ENCODE data around the gene MAU2. TPM values are rescaled to one million over a fixed set of nuclear protein-coding genes. Genes with fewer than 3 reads are reported as not detected.

Gene MAU2
- total RNA-seq, 1 experiment from 2014 or later: 48.4 TPM

GRCh38 chr19:19304186-19304965 is 16.3 kb upstream of the MAU2 start:
- Histone ChIP-seq H4K91ac (ENCODE audit: insufficient read length, low read depth, low read length) (no peak overlapping the region), H4K5ac (ENCODE audit: insufficient read length, low read depth, low read length) (no peak overlapping the region)

More at GRCh38 chr19:19304186-19304965, 16.3 kb upstream of the MAU2 start:
- Histone ChIP-seq H3K18ac (ENCODE audit: insufficient read length, low read depth, low read length) (no peak overlapping the region), H3K79me1 (ENCODE audit: insufficient read depth, low read depth, low read length, poor library complexity, severe bottlenecking) (no peaks in the 10 kb centered on the region), H3K56ac (ENCODE audit: insufficient read length, low read depth, low read length) (no peak overlapping the region), H2BK15ac (ENCODE audit: low read depth, low read length) (no peak overlapping the region), H2BK5ac (ENCODE audit: insufficient read length, low read length) (no peak overlapping the region), H2AK5ac (ENCODE audit: insufficient read length, low read length) (no peak overlapping the region), H3K4me2 (ENCODE audit: insufficient read depth, insufficient read length, low read length) (no peak overlapping the region), H3K14ac (ENCODE audit: insufficient read depth, low read length) (no peak overlapping the region), H3K27me3 (ENCODE audit: insufficient read depth, low read length) (no peaks in the 10 kb centered on the region), H2BK20ac (ENCODE audit: low read depth, low read length, poor library complexity, severe bottlenecking) (no peak overlapping the region), H2BK120ac (ENCODE audit: low read depth, low read length, poor library complexity, severe bottlenecking) (no peak overlapping the region), H3K4ac (ENCODE audit: low read depth, low read length) (no peak overlapping the region), H2AFZ (ENCODE audit: low read length) (no peak overlapping the region), H2BK12ac (ENCODE audit: insufficient read length, low read depth, low read length) (no peak overlapping the region), H3K23ac (ENCODE audit: insufficient read length, low read depth, low read length) (no peak overlapping the region), H3K79me2 (ENCODE audit: insufficient read depth, low read length) (no peaks in the 10 kb centered on the region), H4K20me1 (ENCODE audit: control insufficient read depth, insufficient read depth, insufficient read length) (no peaks in the 10 kb centered on the region), H3K27ac (ENCODE audit: insufficient read length, low read depth, low read length) (no peak overlapping the region), H3K9ac (ENCODE audit: extremely low read depth, insufficient read length, low read length) (no peak overlapping the region), H3K9me3 (ENCODE audit: control insufficient read depth, low read depth, low read length) (no peaks in the 10 kb centered on the region), H3K4me1 (ENCODE audit: insufficient read depth, low read length) (no peaks in the 10 kb centered on the region), H4K8ac (replicated peaks; ENCODE audit: insufficient read length, low read depth, low read length) (no peak overlapping the region), H3T11ph (ENCODE audit: low read length) (no peak overlapping the region), H3K23me2 (ENCODE audit: insufficient read length, low read depth, low read length, poor library complexity, severe bottlenecking) (no peaks in the 10 kb centered on the region)
- no peaks in the 10 kb centered on the region for H3K27me3 Mint-ChIP-seq (ENCODE audit: low read depth)
- no peak overlapping the region for H3K4me3 Mint-ChIP-seq
- no CpG with 5 or more reads among the region's 14 CpGs for WGBS (ENCODE audit: extremely low coverage, insufficient read length, low lambda C conversion rate)
- no peak for DNase-seq
- 0 out of 7 replicates have a peak overlapping the region, but pooled peaks of 1 of the 3 experiments have one; percentile 44 for H3K27ac Mint-ChIP-seq
- H3K9me3 Mint-ChIP-seq: no peaks in the 10 kb centered on the region
- H3K36me3 Mint-ChIP-seq (ENCODE audit: insufficient read depth in 1 of 3, low read depth in 3 of 3): peaks cover 22 to 67% (median 64%) of the 10 kb centered on the region in 3 experiments
- H3K4me1 Mint-ChIP-seq: no peaks in the 10 kb centered on the region
- TF ChIP-seq CTCF (conservative IDR thresholded peaks at IDR 0.05): no peak

Data from H9 (cell line).